Stimulated activated CD4-positive, alpha-beta T cell treated with anti-CD3 and anti-CD28 coated beads, Interleukin-2, amount 100 ng/mL, for 4 hours (primary cell): ENCODE results near the gene MRPL54.

Source experiments
- DNase-seq: peaks from one replicate; pipeline ENCODE4 v3.0.0-alpha.2; 2020; ENCODE audit warnings: low read depth

Gene MRPL54

DNA sequence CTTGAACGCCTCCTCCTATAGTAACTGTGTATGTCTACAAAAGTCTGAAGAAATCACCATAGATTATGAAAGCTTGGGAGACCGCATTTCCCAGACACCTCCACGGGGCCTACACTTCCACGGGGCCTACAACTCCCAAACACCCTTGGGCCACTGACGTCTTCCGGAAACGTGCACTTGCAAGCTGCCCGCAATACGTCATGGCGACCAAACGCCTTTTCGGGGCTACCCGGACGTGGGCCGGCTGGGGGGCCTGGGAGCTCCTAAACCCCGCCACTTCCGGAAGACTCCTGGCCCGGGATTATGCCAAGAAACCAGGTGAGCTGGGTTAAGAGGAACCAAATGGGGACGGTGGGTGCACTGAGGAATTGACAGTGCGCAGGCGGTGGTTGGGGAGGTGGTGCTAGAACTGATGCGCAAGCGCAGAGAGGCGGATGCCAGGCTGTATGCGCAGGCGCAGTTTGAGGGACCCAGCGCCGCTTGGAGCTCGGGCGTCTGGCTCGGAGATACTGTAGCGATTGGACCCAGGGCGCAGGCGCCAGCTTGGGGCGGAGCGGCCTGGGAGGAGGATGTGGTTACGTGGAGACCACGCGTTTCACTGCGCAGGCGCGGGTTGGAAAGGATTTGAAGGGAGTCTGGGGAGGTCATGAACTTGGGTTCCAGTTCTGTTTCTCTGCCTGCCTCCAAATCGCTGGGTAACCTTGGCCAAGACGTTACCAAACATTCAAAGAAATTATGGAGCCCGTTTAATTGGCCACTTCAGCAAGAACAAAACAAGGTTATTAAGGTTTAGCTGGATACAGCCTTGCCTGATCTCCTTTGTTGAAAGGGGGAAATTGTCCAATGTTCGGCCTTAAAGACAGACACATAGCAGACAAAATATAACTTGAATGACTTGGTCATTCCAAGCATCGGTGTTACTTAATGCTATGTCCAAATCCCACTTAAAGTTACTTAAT, at the start of gene MRPL54:
TSS of gene MRPL54 (plus strand) at position 182 of the 959 bp plus-strand sequence. CDS start at position 201, 19 bp downstream.
- DNase-seq = peak; percentile 99

DNA sequence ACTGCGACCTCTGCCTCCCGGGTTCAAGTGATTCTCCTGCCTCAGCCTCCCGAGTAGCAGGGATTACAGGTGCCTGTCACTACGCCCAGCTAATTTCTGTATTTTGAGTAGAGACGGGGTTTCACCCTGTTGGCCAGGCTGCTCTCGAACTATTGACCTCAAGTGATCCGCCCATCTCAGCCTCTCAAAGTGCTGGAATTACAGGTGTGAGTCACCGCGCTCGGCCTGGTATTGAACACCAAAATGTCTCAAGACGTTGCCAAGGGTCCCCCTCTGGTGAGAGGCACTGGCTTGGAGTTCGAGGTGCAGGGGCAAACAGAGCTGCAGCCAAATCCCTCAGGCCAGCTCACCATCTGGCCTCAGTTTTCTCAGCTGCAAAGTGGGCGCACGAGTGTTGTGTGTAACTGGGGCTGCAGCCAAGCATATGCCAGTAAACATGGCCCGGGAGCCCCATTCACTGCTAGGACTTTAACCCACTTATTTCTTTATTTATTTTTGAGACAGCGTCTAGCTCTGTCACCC, 46.3 kb upstream of the MRPL54 start:
- DNase-seq = no peak

DNA sequence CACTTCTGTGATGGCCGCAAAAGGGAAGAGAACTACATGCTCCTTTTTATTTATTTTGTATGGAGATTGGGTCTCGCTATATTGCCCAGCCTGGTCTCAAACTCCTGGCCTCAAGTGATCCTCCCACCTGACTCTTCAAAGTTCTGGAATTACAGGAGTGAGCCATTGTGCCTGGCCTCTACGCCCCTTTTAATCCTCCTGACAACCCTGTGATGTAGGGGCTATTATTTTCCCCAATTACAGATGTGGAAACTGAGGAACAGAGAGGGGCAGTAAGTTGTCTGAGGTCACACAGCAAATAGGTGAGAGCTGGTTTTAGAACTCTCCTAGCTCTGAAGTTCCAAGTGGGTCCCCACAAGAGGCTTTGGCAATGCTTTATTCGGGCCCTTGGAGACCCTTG, 42.6 kb upstream of the MRPL54 start:
- DNase-seq = no peak

DNA sequence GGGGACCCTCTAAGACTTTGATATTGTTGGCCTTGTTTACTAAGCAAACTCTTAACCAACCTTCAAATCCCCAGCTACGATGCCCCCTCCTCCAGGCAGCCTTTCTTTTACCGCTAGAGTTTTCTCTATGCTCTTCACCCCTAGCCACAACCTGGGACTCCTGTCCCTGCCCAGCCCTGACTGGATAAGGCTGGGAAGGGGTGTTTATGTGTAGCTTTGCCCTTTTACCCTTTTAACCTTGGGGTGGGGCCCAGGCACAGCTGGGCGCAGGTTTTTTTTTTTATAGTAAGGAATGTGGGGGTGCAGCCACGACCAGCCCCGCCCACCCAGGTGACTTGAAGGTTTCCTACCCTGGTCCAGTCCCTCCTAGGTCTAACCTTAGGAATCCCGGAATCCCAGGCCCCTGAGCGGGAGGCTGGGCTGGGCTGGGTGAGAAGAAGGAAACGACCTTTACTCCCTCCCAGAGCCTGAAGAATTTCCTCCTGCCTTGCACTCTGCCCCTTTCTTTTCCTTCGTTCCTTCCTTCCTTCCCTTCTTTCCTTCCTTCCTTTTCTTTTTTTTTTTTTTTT, 42.0 kb upstream of the MRPL54 start:
- no peak for DNase-seq

DNA sequence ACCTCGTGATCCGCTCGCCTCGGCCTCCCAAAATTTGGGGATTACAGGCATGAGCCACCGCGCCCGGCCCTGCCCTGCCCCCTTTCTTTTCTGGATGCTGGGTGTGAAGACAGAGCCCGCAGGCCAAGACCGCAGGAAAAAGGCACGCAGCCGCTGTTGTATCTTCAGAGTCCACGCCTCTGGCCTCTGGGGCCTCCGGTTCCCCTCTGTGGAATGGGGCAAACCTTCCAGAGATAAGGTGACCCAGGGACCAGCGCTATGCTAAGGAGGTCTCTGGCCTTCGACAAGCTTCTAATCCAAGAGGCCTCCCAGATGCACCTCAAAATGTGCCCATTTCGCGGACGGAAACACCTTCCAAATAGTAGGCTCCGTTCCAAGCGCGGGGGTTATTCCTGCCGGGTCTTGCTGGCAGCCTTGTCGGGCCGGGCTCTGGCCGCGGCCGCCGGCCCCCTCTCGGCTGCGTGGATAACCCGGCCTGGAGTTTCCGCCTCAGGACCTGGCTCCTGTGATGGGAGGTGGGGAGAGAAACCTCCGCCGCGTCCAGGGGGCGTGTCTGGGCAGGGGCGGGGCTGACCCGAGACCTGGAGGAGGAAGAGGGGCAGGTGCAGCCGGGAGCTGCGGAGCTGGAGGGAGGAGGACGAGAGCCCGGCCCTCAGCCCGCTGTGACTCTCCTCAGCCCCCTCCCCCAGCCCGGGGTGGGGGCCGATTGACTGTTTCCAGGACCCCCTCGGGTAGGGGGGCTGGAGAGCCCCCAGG, 41.2 kb upstream of the MRPL54 start:
- DNase-seq = peak; percentile 77

DNA sequence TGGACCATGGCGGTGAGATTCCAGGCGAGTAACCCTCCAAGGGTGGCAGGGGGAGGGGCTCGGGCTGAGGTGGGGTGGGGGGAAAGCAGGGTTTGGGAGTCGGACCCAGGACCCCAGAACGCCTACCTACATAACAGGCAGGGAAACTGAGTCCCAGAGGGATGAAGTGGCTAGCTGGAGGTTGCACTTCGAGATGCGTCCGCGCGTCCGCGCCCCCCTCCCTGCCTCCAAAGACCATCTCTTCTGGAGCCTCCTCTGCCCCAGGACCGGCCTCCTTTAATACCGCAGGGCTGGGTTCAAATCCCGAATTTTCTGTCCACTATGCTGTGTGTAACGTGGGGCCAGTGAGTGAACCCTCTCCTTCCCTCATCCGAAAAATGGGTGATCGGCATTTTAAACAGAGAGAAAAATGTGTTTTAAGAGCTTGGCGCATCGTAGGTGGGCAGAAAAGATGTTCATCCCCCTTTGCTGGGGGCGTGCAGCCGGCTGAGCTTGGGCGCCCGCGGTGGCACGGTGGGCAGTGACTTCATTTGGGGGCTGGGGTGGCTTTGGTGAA, 40.5 kb upstream of the MRPL54 start:
- no peak for DNase-seq

DNA sequence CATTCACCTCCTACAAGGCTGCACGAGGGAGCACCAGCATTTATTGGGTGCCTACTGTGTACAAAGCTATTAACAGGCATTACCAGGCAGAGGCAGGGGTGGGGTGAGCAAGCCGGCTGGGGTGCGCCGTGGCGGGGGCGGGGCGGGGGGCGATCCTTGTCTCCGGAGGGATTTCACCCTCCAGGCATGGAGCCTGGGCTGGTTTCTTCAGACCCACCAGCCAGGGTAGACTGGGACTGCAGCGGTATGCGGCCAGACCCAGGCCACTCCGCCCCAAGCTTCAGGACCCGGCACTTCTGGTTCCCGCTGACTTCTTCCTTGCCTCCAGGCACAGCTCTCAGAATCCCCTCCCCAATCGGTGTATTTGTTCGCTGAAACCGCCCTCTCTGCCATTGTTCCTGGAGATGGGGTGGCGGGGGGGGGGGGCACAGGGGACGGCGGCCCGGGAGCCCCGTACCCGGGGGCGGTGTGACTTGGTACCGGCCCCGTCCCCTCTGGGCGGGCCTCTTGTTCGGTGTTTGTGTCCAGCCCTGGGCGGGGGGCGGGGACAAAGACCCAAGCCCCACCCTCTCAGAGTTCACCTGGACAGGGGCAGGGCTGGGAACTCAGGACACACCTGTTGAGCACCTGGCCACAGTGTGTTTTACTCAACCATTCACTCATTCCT, 39.9 kb upstream of the MRPL54 start:
- DNase-seq = no peak

DNA sequence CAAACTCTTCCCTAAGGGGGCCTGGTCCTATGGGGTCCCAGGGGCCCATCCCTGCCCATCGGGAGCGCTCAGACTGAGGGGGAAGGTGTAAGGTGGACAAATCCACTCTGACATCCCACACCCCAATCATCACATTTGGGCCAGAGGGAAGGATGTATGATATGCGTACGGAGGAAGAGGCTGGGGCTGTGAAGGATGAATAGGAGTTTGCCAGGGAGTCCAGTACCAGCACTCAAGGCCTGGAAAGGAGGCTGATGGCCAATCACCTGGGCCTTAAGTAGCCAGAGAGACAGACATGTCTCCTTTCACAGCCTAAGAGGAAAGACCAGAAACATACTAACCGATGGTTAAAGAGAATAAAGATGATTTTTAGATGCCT, 39.4 kb upstream of the MRPL54 start:
- no peak for DNase-seq

DNA sequence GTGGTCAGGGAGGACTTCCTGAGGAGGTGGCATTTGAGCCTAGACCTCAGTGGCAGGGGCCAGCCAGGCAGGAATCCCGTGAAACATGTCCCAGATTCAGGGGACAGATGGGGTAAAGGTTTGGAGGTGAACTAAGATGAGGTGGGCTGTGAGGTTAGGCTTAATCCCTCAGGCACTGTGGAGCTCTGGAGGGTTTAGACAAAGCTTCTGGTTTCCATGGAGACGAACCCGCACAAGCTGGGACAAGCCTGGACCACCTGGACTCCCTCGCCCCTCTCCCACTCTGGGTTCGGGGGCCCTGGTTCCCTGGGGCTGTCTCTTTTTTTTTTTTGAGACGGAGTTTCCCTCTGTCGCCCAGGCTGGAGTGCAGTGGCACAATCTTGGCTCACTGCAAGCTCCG, 38.6 kb upstream of the MRPL54 start:
- DNase-seq = no peak

DNA sequence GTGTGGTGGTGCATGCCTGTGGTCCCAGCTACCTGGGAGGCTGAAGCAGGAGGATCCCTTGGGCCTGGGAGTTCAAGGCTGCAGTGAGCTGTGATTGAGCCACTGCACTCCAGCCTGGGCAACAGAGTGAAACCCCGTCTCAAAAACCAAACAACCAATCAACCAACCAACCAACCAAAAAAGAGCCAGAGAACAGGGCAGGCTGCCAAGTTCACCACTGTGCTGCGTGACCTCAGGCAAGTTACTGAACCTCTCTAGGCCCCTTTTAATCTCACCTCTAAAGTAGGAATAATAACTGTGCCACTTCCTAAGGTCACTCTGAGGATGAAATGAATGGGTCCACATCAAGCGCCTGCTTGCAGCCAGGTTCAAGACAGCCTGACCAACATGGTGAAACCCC, 37.4 kb upstream of the MRPL54 start:
- no peak for DNase-seq

DNA sequence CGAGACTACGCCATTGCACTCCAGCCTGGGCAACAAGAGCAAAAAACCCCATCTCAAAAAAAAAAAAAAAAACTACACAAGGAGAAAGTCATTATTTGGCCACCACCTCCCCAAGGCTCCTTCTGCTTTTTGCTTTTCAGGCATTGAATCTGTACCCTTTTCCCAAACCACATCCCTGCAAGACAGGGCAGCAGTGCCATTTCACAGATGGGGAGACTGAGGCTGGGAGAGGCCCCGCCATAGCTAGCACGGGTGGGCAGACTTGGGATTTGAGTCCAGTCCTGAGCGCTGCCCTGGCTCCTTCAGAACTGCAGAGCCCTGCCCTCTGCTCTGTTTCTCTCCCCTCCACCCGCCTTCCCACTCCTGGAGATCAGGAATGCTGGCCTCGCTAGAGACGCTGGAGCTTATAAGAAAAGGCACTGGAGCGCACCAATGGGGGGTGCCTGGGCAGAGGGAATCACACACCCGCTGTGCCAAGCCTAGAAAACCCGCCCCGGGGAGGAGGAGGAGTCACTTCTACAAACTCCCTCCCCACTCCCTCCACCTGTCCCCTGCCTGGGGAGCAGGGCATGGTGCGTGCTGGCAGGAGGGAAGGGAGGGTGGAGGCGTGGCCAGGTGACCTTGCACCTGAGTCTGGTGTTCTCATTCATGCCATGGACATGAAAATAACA, 36.7 kb upstream of the MRPL54 start:
- DNase-seq = no peak

DNA sequence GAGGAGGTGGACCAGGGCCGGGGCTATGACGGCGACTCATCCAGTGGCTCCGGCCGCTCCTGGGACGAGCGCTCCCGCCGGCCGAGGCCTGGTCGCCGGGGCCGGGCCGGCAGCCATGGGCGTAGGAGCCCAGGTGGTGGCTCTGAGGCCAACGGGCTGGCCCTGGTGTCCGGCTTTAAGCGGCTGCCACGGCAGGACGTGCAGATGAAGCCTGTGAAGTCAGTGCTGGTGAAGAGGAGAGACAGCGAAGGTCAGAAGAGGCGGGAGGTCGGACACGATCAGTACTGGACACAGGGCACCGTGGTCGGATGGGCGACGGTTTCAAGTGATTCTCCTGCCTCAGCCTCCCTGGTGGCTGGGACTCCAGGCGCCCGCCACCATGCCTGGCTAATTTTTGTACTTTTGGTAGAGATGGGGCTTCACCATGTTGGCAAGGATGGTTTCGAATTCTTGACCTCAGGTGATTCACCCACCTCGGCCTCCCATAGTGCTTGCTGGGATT, 32.0 kb upstream of the MRPL54 start:
- DNase-seq = no peak

DNA sequence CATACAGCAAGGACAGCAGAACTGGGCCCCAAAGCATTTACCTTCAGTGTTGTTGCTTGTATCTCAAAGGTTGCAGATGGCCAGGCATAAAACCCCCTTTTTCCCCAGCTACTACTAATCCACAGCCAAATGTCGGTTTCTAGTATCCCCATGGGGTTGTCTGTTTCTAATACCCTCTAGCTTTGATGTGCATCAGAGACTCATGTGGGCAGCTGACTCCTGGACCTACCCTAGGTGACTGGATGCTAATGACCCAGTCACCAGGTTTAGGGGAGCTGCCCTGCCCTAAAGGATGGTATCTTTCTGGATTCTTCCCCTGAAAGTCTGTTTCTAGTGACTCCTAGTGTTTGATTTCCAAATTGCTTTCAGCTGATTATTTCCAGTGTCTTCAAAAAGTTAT, 30.4 kb upstream of the MRPL54 start:
- DNase-seq = no peak

DNA sequence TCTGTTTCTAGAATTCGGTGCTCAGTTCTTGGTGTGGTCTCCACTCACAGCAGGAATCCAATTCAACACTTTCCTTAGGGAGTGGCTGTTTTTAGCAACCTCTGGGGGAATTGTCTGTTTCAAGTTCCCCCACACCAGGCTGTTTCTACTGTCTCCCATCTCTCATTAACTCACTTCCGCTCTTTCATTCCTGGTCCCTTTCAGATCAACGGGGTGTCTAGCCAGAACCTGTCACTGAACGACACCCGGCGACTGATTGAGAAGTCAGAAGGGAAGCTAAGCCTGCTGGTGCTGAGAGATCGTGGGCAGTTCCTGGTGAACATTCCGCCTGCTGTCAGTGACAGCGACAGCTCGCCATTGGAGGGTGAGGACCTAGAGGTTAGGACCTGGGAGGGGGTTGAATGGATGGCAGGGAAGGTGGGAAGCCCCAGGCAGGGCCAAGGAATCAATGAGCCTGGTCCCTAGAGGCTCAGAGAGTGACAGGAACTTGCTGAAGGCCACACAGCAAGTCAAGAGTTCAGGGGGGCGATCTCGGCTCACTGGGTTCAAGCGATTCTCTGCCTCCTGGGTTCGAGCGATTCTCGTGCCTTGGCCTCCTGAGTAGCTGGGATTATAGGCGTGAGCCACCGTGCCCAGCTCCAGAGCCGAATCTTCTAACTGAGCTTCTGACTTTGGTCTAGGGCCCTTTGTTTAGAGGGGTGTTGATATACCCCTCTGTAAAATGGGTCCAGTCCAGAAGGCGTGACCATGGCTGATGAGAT, 28.8 kb upstream of the MRPL54 start:
- DNase-seq = no peak

DNA sequence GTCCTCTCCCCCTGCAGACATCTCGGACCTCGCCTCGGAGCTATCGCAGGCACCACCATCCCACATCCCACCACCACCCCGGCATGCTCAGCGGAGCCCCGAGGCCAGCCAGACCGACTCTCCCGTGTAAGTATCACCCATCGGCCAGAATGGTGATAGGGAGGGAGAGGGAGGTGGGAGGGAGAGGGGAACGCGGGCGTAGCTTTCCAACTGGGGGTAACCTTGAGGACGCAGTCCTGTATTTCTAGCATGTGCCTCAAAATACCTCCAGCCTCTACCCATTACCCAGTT, 28.2 kb upstream of the MRPL54 start:
- no peak for DNase-seq

DNA sequence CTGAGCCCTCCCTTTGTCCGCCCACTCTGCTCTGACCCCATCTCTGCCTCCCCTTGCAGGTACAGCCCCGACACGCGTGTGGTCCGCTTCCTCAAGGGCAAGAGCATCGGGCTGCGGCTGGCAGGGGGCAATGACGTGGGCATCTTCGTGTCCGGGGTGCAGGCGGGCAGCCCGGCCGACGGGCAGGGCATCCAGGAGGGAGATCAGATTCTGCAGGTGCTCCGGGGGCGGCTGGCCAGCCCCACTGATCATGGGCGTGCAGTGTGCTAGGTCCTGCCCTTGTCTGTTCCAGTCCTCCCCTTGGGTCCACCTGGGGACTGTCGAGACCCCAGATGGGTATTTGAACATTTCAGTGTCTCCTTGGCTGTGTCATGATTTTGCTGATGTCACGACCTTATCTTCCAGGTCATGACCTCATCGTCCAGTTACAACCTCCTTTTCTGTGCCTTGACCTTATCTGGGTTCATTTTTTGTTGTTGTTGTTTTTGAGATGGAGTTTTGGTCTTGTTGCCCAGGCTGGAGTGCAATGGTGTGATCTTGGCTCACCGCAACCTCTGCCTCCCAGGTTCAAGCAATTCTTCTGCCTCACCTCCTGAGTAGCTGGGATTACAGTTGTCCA, 26.3 kb upstream of the MRPL54 start:
- DNase-seq = no peak

DNA sequence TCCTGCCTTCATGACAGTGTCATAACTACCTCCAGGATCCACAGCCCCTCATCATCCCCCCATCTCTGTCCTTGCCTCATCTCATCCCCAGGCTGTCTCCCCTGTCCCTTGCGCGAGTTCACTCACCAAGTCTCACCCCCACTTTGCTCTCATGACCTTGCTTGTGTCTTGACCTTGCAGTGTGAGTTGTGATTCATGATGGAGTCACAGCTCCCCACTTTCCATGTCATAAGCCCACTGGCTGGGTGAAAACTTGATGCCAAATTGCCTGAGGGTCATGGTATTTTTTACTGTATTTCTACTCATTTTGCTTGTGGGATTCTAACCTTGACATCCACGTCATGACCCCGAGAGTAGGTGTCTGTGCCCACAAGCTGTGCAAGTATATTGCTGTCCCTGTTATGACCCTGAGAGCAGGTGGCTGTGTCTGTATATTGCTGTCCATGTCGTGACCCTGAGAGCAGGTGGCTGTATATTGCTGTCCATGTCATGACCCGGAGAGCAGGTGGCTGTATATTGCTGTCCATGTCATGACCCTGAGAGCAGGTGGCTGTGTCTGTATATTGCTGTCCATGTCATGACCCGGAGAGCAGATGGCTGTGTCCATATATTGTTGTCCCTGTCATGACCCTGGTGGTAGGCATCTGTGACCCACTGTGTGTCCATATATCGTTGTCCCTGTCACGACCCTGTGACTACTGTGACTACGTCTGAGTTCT, 24.8 kb upstream of the MRPL54 start:
- DNase-seq = no peak

DNA sequence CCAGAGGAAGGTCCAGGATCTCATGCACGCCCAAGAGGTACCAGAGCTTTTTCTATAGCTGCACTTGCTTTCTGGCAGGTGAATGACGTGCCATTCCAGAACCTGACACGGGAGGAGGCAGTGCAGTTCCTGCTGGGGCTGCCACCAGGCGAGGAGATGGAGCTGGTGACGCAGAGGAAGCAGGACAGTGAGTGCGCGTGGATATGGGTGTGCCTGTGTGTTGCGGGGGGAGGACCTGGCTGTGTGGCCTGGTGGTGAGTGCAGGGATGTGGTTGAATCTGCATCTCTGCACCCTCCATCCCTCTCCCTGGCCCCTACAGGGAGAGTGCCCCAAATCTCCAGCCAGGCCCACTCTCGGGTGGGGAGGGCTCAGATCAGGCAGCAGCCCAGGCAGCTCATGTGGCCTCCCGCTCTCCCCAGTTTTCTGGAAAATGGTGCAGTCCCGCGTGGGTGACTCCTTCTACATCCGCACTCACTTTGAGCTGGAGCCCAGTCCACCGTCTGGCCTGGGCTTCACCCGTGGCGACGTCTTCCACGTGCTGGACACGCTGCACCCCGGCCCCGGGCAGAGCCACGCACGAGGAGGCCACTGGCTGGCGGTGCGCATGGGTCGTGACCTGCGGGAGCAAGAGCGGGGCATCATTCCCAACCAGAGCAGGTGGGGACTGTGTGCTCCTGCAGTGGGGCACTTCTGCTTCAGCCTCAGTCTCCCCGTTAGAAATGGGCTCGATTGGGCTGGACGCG, 23.8 kb upstream of the MRPL54 start:
- no peak for DNase-seq

DNA sequence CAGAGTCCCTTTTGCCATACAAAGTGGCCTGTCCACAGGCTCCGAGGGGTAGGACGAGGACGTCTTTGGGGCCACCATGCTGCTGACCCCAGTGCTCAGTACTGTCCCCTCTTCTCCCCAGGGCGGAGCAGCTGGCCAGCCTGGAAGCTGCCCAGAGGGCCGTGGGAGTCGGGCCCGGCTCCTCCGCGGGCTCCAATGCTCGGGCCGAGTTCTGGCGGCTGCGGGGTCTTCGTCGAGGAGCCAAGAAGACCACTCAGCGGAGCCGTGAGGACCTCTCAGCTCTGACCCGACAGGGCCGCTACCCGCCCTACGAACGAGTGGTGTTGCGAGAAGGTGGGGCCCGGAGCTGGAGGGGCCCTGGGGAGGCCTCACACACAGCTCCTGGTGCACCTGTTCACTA, 22.1 kb upstream of the MRPL54 start:
- DNase-seq = no peak
